CD4-positive, CD25-positive, alpha-beta regulatory T cell (primary cell): ENCODE results near the gene ZDHHC6. TPM values are rescaled to one million over a fixed set of nuclear protein-coding genes. Genes with fewer than 3 reads are reported as not detected.
A peak's percentile ranks its signal among the peaks of the same experiment; 100 is the strongest.
"Not testable (repeated sequence)": the region's sequence is repeated elsewhere in the genome, so short reads cannot be mapped to it uniquely, and the experiment has no call there.

Experiments
- ATAC-seq, 2 donors: fragments of 150-1000 bp; cut with Tn5 transposase; one replicate each; pipeline ENCODE4 v1.10.0; 2021; ENCODE audit warnings: low read depth in 2 of 2, moderate number of reproducible peaks in 2 of 2, moderate library complexity in 1 of 2
- DNase-seq, 3 donors: peaks; one replicate each; pipeline versions ENCODE4 v3.0.0 to v3.0.0-alpha.2; 2012 to 2022; ENCODE audit warnings: mixed read lengths in 1 of 3
- H3K27ac ChIP-seq: one replicate; pipeline ENCODE4 v1.7.0; 2013; ENCODE audit warnings: mild to moderate bottlenecking, low read length; ENCODE audit not compliant: insufficient read depth, poor library complexity, severe bottlenecking
- H3K27me3 ChIP-seq: one replicate; pipeline ENCODE4 v1.7.0; 2013; ENCODE audit warnings: low read length; ENCODE audit not compliant: control insufficient read depth, insufficient read depth
- H3K36me3 ChIP-seq: one replicate; pipeline ENCODE4 v1.7.0; 2013; ENCODE audit warnings: mild to moderate bottlenecking, low read length, moderate library complexity; ENCODE audit not compliant: control insufficient read depth, insufficient read depth
- H3K4me1 ChIP-seq: 2 replicates; pipeline ENCODE4 v1.7.0; 2013; ENCODE audit warnings: mild to moderate bottlenecking, low read length; ENCODE audit not compliant: insufficient read depth, control insufficient read depth, poor library complexity, severe bottlenecking
- H3K4me3 ChIP-seq: one replicate; pipeline ENCODE4 v1.7.0; 2013; ENCODE audit warnings: low read depth, mild to moderate bottlenecking, low read length, moderate library complexity
- H3K9me3 ChIP-seq, 2 experiments: 1 replicate in 1 of 2; 2 replicates in 1 of 2; pipeline ENCODE4 v1.7.0; 2013; ENCODE audit warnings: low read length in 2 of 2, mild to moderate bottlenecking in 1 of 2, moderate library complexity in 1 of 2; ENCODE audit not compliant: control insufficient read depth in 2 of 2
- H3K27ac Mint-ChIP-seq, 3 donors: one replicate each; pipeline ENCODE4 v1.8.0; 2020 to 2022; ENCODE audit warnings: mild to moderate bottlenecking in 3 of 3, mixed read lengths in 3 of 3, moderate library complexity in 2 of 3
- H3K27me3 Mint-ChIP-seq: one replicate; pipeline ENCODE4 v1.8.0; 2022; ENCODE audit warnings: mild to moderate bottlenecking, mixed read lengths
- H3K36me3 Mint-ChIP-seq: one replicate; pipeline ENCODE4 v1.8.0; 2020; ENCODE audit warnings: mixed read lengths
- H3K4me1 Mint-ChIP-seq, 4 donors: one replicate each; pipeline ENCODE4 v1.8.0; 2020 to 2022; ENCODE audit warnings: mixed read lengths in 4 of 4, mild to moderate bottlenecking in 1 of 4
- H3K4me3 Mint-ChIP-seq, 4 donors: one replicate each; pipeline ENCODE4 v1.8.0; 2020 to 2022; ENCODE audit warnings: mild to moderate bottlenecking in 4 of 4, mixed read lengths in 4 of 4, moderate library complexity in 3 of 4
- H3K9me3 Mint-ChIP-seq, 7 donors: one replicate each; pipeline ENCODE4 v1.8.0; 2020 to 2022; ENCODE audit warnings: mixed read lengths in 7 of 7, mild to moderate bottlenecking in 3 of 7, moderate library complexity in 2 of 7
- polyA plus RNA-seq, 4 donors: library from polyadenylated mRNA; unstranded; fragments of 300-500 nt; fragmentation: Illumina TruSeq; gene quantifications; one replicate each; pipeline ENCODE4 v1.2.3, GENCODE V29; 2021
- total RNA-seq: library from RNA; stranded (reverse); gene quantifications from one replicate; pipeline ENCODE4 v1.2.3, GENCODE V29; 2022

Gene ZDHHC6
- total and polyA plus RNA-seq, 5 donors from 2014 or later, result 36.6 to 60.7 (median 47.2) TPM

DNA sequence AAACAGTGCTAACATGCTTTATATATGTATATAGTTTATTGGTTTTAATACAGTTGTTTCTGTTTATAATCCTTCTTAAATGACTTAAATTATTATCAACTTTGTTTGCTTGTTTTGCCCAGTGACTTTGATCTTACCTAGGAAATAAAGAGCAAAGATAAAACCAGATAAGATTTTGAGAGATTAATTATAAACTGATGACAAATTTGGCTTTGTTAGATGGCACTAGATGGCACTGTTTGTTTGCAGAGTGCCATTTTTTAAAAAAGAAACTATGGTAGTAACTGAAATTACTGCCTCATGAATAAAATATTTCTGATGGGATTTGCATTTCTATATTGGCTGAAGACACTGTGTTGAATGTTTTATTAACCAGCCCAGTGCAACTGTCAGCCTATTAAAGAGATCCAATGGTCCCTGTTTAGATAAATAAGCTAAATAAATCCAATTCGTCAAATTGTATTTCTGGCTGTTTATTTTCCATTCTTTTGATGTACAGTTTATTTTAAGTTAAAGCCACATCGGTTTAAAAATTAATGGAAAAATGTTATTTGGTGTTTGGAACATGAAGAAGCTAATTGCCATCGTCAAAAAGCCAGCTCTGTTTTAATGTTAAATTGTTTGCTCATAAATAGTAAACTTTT lies 29.0 kb upstream of the ZDHHC6 start:
- H3K4me3 Mint-ChIP-seq, result no peak overlapping the region
- ATAC-seq (no peak), DNase-seq (peak in 2 of 3 donors; percentile 39 to 44)
- H3K36me3 ChIP-seq, result no peaks in the 10 kb centered on the region
- no peaks in the 10 kb centered on the region for H3K9me3 ChIP-seq
- no peak overlapping the region for H3K27ac ChIP-seq
- no peak overlapping the region for H3K27ac Mint-ChIP-seq
- H3K4me3 ChIP-seq, result no peak overlapping the region
- H3K4me1 Mint-ChIP-seq, result peaks cover 0 to 37% (median 22%) of the 10 kb centered on the region in 4 donors
- H3K4me1 ChIP-seq, result peaks cover 4% of the 10 kb centered on the region
- no peaks in the 10 kb centered on the region for H3K27me3 ChIP-seq
- H3K36me3 Mint-ChIP-seq, result peaks cover 11% of the 10 kb centered on the region
- no peaks in the 10 kb centered on the region for H3K9me3 Mint-ChIP-seq
- H3K27me3 Mint-ChIP-seq, result no peaks in the 10 kb centered on the region

DNA sequence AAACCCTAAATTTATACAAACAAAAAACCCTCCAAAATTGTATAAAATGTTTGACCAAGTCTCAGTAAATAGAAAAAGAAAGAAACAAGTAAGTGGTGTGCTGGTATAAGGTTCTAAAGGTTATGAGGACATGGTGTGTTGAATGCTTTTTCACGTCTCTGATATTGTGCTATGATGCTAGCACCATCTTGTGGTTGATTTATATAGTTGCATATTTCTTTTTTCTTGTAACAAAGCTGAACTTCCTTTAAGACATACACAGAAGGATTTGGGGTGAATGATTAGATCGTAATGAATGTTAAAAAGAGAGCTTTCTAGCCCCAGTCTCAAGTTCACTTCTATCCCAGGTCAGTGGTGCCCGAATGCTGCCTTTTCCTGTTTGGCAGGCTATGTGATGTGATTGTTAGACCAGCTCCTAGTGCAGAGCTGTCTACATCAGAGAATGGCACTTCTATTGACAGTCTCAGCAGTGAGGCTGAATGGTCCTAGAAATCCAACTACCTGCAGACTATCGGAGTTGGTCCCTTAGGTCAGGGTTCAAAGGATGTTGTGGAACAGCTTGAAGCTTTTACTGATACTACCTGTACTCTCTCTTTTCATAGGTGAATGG lies 25.3 kb upstream of the ZDHHC6 start:
- H3K4me1 Mint-ChIP-seq, result peaks cover 11 to 27% (median 22%) of the 10 kb centered on the region in 4 donors
- no peak overlapping the region for H3K27ac Mint-ChIP-seq
- no peaks in the 10 kb centered on the region for H3K9me3 ChIP-seq
- H3K27me3 Mint-ChIP-seq, result no peaks in the 10 kb centered on the region
- H3K4me3 Mint-ChIP-seq, result no peak overlapping the region
- no peak overlapping the region for H3K4me3 ChIP-seq
- peak overlapping the region; percentile 25 for H3K27ac ChIP-seq
- no peaks in the 10 kb centered on the region for H3K27me3 ChIP-seq
- DNase-seq (peak in 2 of 3 donors; percentile 54 to 68), ATAC-seq (peak; percentile 64)
- H3K4me1 ChIP-seq, result peaks cover 4% of the 10 kb centered on the region
- H3K9me3 Mint-ChIP-seq, result no peaks in the 10 kb centered on the region
- H3K36me3 Mint-ChIP-seq, result peaks cover 6% of the 10 kb centered on the region
- H3K36me3 ChIP-seq, result peaks cover 13% of the 10 kb centered on the region

DNA sequence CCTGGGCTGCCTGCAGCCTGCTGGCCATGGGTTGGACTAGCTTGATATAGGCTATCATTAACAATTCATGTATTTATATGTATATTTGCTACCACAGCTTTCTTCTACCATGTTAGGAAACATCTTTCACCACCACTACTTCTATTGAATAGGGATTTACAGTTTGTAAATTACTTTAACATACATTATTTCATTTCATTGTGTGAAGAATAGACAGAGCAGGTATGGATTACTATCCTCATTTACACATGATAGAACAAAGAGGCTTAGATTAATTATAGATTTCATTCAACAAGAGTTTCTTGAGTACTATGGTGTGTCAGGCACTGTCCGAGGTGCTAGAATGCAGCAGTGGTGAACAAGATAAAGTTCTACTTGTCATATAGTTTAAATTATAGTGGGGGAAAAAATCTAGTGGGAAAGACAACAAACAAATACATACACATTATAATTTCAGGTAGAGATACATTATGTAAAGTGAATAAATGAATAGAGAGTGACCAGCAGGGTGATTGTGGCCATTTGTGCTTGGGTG lies 20.9 kb upstream of the ZDHHC6 start:
- Mint-ChIP-seq H3K4me3 (no peak overlapping the region), H3K36me3 (peaks cover 29% of the 10 kb centered on the region), H3K4me1 (peaks cover 6 to 13% (median 10%) of the 10 kb centered on the region in 4 donors), H3K27ac (no peak overlapping the region), H3K27me3 (no peaks in the 10 kb centered on the region), H3K9me3 (peaks cover 0 to 2% (median 0%) of the 10 kb centered on the region in 7 donors)
- H3K4me1 ChIP-seq, result no peaks in the 10 kb centered on the region
- no peaks in the 10 kb centered on the region for H3K9me3 ChIP-seq
- H3K27me3 ChIP-seq, result no peaks in the 10 kb centered on the region
- no peak for ATAC-seq
- no peak for DNase-seq
- peaks cover 35% of the 10 kb centered on the region for H3K36me3 ChIP-seq
- H3K4me3 ChIP-seq, result no peak overlapping the region
- no peak overlapping the region for H3K27ac ChIP-seq

DNA sequence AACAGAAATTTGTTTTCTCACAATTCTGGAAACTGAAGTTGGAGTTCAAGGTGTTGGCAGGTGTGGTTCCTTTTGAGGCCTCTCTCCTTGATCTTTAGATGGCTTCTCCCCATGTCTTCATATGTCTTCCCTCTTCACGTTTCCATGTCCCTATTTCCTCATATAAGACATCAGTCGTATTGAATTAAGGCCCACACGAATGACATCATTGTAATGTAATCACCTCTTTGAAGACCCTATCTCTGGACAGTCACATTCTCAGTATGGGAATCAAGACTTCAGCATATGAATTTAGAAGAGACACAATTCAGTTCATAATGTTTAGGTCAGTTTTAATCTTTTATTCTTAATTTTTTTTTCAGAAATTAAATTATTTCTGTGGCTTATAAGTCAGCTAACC lies 20.1 kb upstream of the ZDHHC6 start:
- DNase-seq, result no peak
- H3K9me3 ChIP-seq, result no peaks in the 10 kb centered on the region
- H3K36me3 Mint-ChIP-seq, result peaks cover 29% of the 10 kb centered on the region
- peaks cover 0 to 2% (median 0%) of the 10 kb centered on the region in 7 donors for H3K9me3 Mint-ChIP-seq
- no peaks in the 10 kb centered on the region for H3K27me3 ChIP-seq
- no peak overlapping the region for H3K4me3 ChIP-seq
- no peak overlapping the region for H3K4me3 Mint-ChIP-seq
- H3K36me3 ChIP-seq, result peaks cover 35% of the 10 kb centered on the region
- H3K4me1 ChIP-seq, result no peaks in the 10 kb centered on the region
- no peaks in the 10 kb centered on the region for H3K27me3 Mint-ChIP-seq
- H3K4me1 Mint-ChIP-seq, result peaks cover 1 to 11% (median 7%) of the 10 kb centered on the region in 4 donors
- ATAC-seq, result no peak
- H3K27ac Mint-ChIP-seq, result peak overlapping the region in 1 of 3 donors; percentile 36
- H3K27ac ChIP-seq, result no peak overlapping the region

DNA sequence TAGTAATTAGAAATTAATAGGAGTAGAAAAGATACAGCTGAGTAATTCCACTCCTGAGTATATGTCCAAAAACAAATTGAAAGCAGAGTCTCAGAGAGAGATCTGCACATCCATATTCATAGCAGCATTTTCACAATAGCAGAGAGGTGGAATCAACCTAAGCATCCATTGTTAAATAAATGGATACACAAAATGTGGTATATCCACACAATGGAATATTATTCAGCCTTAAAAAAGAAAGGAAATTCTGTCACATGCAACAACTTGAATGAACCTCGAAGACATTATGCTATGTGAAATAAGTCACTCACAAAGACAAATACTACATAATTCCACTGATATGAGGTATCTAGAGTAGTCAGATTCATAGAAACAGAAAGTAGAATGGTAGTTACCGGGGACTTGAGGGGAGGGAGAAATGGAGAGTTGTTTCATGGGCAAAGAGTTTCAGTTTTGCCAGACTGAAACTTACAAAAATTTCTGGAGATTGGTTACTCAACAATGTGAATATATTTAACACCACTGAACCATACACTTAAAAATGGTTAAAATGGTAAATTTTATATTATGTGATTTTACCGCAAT lies 18.7 kb upstream of the ZDHHC6 start:
- Mint-ChIP-seq H3K4me3 (no peak overlapping the region), H3K36me3 (peaks cover 35% of the 10 kb centered on the region), H3K4me1 (peaks cover 0 to 11% (median 7%) of the 10 kb centered on the region in 4 donors), H3K27ac (no peak overlapping the region), H3K9me3 (peaks cover 0 to 2% (median 0%) of the 10 kb centered on the region in 7 donors), H3K27me3 (no peaks in the 10 kb centered on the region)
- Histone ChIP-seq H3K36me3 (peaks cover 43% of the 10 kb centered on the region), H3K27ac (no peak overlapping the region), H3K27me3 (no peaks in the 10 kb centered on the region), H3K4me1 (no peaks in the 10 kb centered on the region), H3K9me3 (no peaks in the 10 kb centered on the region), H3K4me3 (no peak overlapping the region)
- DNase-seq (peak in 1 of 3 donors; percentile 4), ATAC-seq (no peak)

DNA sequence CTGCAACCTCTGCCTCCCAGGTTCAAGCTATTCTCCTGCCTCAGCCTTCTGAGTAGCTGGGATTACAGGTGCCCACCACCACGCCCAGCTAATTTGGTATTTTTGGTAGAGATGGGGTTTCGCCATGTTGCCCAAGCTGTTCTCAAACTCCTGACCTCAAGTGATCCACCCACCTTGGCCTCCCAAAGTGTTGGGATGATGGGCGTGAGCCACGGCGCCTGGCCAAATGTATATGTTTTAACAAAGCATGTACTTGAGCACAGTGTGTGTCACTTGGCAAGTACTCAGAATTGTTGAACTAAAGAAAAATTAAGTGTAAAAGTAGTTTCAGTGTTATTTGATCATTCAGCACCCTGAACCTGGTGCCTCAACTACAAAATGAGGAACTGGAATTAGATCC lies 17.4 kb upstream of the ZDHHC6 start:
- H3K4me3 Mint-ChIP-seq, result not testable (repeated sequence)
- H3K36me3 ChIP-seq, result peaks cover 44% of the 10 kb centered on the region

DNA sequence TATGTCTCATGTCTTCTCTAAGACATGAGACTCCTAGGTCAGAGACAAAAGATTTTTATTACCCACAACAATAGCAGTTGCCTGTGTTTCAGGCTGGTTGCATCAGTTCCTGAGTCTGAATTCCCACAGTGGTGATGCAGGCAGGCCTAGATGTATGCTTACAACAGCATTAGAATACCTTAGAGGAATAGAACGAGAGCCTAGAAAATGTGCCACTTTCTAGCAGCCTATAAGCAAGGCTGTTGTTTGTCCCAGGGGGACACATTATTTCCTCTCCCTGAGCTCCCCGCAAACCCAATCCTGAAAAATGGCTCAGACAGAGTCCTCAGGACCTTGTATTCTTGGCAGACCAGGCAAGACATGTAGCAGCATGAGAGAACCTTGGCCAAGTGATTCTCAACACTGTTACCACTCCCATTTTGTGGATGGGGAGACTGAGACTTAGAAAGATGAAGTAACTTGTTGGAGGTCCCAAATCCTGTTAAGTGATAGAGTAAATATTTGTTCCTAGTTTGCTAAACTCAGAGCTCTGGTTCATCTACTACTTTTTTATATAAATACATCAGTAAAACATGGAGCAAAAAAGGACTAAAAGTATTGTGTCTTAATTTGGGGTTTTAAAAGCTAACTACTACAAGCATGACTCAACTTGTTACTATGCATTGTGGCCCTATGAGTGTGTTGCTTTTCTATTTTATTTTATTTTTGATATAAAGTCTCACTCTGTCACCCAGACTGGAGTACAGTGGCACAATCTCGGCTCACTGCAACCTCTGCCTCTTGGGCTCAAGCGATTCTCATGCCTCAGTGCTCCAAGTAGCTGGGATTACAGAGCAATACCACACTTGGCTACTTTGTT lies 14.5 kb upstream of the ZDHHC6 start:
- Histone ChIP-seq H3K36me3 (peaks cover 28% of the 10 kb centered on the region), H3K27ac (no peak overlapping the region), H3K27me3 (no peaks in the 10 kb centered on the region), H3K9me3 (no peaks in the 10 kb centered on the region), H3K4me3 (no peak overlapping the region), H3K4me1 (no peaks in the 10 kb centered on the region)
- Mint-ChIP-seq H3K4me1 (peaks cover 5 to 12% (median 6%) of the 10 kb centered on the region in 4 donors), H3K27me3 (no peaks in the 10 kb centered on the region), H3K4me3 (no peak overlapping the region), H3K36me3 (peaks cover 29% of the 10 kb centered on the region), H3K27ac (no peak overlapping the region), H3K9me3 (no peaks in the 10 kb centered on the region)
- ATAC-seq (no peak), DNase-seq (no peak)

More for the DNA sequence above, 17.4 kb upstream of the ZDHHC6 start:
- ATAC-seq, H3K4me1 ChIP-seq, H3K27me3 Mint-ChIP-seq, H3K27ac Mint-ChIP-seq, H3K4me3 ChIP-seq, H3K9me3 ChIP-seq, DNase-seq, H3K27ac ChIP-seq, H3K9me3 Mint-ChIP-seq, H3K27me3 ChIP-seq: not testable (repeated sequence)
- Mint-ChIP-seq H3K4me1 (peaks cover 0 to 14% (median 6%) of the 10 kb centered on the region in 4 donors), H3K36me3 (peaks cover 35% of the 10 kb centered on the region)
